WERI-Rb-1 (cell line): ENCODE measurements around the gene KLHL40.

Experiments used
- DNase-seq: peaks from one replicate; pipeline ENCODE4 v3.0.0-alpha.2; 2020
- H3K27ac ChIP-seq: fragments of 250-450 bp; sonication (Bioruptor Pico); 2 replicates; pipeline ENCODE4 v1.5.1; 2020; ENCODE audit warnings: mild to moderate bottlenecking, moderate library complexity
- H3K27me3 ChIP-seq: fragments of 250-450 bp; sonication (Bioruptor Pico); 2 replicates; pipeline ENCODE4 v1.5.1; 2021; ENCODE audit warnings: mild to moderate bottlenecking, low read depth, moderate library complexity; ENCODE audit not compliant: insufficient read depth, severe bottlenecking
- H3K36me3 ChIP-seq: fragments of 250-450 bp; sonication (Bioruptor Pico); 2 replicates; pipeline ENCODE4 v1.5.1; 2020; ENCODE audit warnings: mild to moderate bottlenecking, moderate library complexity
- H3K4me3 ChIP-seq: 2 replicates; pipeline ENCODE4 v1.5.1; 2011; ENCODE audit warnings: low read depth, mild to moderate bottlenecking, control low read depth, low read length
- H3K9me3 ChIP-seq: fragments of 250-450 bp; sonication (Bioruptor Pico); 2 replicates; pipeline ENCODE4 v1.5.1; 2021; ENCODE audit warnings: mild to moderate bottlenecking, moderate library complexity; ENCODE audit not compliant: severe bottlenecking
- TF ChIP-seq, protein P1 (sequence below): IDR thresholded peaks from 2 replicates; pipeline ENCODE4 v1.5.1; 2011; ENCODE audit warnings: low read depth, mild to moderate bottlenecking, control low read depth, inconsistent platforms, low read length

KLHL40 gene

DNA sequence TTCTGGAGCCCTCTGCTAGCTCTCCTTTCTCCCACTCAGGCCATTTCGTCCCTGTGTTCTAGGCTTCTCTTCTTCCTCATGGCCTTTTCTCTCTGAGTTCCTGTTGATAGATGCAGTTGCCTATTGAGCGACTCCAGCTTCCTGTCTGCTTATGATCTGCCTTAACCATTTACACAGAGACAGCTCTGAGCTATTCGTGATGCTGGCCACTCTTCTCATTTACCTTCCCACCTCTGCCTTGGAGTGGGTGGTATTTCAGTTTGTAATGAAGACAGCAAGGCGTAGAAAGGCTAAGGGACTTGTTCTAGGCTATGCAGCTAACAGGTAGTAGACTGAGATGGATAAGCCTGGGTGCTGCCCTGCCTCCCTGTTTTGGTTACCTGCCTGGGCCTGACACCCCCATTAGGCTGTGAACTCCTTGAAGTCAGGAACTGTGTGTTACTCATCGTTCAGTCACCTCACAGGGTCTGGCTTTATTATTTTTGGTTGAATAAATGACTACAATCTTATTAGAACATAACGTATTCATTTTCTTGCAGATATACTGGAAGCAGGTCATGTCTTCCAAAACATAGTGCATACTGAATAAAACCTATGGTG is 44.5 kb upstream of the KLHL40 start:
- Histone ChIP-seq H3K9me3 (no peaks in the 10 kb centered on the region), H3K27ac (no peak overlapping the region), H3K36me3 (peaks cover 97% of the 10 kb centered on the region), H3K27me3 (no peaks in the 10 kb centered on the region), H3K4me3 (no peak overlapping the region)
- TF ChIP-seq, protein P1, sequence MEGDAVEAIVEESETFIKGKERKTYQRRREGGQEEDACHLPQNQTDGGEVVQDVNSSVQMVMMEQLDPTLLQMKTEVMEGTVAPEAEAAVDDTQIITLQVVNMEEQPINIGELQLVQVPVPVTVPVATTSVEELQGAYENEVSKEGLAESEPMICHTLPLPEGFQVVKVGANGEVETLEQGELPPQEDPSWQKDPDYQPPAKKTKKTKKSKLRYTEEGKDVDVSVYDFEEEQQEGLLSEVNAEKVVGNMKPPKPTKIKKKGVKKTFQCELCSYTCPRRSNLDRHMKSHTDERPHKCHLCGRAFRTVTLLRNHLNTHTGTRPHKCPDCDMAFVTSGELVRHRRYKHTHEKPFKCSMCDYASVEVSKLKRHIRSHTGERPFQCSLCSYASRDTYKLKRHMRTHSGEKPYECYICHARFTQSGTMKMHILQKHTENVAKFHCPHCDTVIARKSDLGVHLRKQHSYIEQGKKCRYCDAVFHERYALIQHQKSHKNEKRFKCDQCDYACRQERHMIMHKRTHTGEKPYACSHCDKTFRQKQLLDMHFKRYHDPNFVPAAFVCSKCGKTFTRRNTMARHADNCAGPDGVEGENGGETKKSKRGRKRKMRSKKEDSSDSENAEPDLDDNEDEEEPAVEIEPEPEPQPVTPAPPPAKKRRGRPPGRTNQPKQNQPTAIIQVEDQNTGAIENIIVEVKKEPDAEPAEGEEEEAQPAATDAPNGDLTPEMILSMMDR = no peak
- DNase-seq = no peak

DNA sequence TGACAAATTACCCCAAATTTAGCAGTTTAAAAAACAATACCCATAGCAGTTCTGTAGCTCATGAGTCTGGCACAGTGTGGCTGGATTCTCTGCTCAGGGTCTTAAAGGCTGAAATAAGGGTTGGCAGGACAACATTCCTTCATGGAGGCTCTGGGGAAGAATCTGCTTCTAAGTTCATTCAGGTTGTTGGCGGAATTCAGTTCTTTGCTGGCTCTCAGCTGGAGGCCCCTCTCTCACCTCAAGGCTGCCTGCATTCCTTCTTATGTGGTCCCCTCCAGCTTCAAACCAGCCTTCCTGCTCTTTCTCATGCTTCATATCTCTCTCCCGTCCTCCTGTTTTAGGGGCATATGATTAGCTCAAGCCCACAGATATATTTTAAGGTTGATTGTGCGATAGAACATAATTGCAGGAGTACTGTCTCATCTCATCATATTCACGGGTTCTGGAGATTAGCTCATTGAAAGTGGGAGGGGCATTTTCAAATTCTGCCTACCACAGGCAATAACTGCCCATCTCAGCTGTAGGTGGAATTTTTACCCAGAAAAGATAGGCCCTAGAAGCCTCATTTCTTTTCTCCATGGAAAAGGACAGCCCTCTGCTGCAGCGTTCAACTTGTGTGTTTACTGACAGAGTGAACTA is 37.4 kb upstream of the KLHL40 start:
- no peaks in the 10 kb centered on the region for H3K27me3 ChIP-seq
- DNase-seq = no peak
- H3K9me3 ChIP-seq = no peaks in the 10 kb centered on the region
- no peak overlapping the region for H3K4me3 ChIP-seq
- TF ChIP-seq, protein P1 = no peak
- peaks cover 46% of the 10 kb centered on the region for H3K36me3 ChIP-seq
- no peak overlapping the region for H3K27ac ChIP-seq

DNA sequence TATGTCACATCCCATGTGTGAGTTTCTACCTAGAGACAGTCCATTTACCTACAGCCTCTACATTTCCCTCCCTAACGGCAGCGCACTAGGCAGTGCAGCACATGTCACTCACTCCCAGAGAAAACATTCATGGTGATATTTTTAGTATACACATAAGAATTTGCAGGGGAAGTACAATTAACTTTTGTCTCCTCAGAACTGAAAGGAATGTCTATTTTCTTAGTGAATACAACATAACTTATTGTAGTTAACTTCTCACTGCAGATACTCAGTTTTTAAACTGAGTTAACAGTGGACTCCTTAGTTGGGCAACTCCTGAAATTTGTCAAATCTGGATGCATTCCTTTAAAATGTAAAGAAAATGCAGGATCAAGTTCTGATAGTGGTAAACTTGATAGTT is 36.3 kb upstream of the KLHL40 start:
- H3K27me3 ChIP-seq = no peaks in the 10 kb centered on the region
- no peak overlapping the region for H3K27ac ChIP-seq
- H3K4me3 ChIP-seq = no peak overlapping the region
- DNase-seq = no peak
- peaks cover 36% of the 10 kb centered on the region for H3K36me3 ChIP-seq
- TF ChIP-seq, protein P1 = no peak
- H3K9me3 ChIP-seq = no peaks in the 10 kb centered on the region

DNA sequence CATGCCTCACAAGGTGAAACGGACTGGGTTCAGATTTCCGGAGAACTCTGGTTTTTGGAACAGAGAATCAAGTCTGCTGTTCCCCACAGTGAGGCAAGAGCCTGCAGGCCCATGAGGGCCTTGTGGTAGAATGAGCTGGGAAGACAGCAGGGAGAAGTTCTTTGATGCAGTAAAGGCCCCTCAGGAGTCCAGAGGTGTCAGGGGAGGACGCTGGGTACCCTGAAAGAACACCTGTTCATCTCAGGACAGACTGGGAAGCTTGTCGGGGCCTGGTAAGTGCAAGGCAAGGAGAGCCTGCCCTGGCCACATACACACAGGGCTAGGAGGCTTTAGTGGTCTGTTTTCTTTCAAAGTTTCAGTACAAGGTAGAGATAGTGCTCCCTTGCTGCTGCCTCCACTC is 35.6 kb upstream of the KLHL40 start:
- Histone ChIP-seq H3K27me3 (no peaks in the 10 kb centered on the region), H3K9me3 (no peaks in the 10 kb centered on the region), H3K4me3 (no peak overlapping the region), H3K27ac (no peak overlapping the region), H3K36me3 (peaks cover 28% of the 10 kb centered on the region)
- no peak for DNase-seq
- TF ChIP-seq, protein P1 = no peak

DNA sequence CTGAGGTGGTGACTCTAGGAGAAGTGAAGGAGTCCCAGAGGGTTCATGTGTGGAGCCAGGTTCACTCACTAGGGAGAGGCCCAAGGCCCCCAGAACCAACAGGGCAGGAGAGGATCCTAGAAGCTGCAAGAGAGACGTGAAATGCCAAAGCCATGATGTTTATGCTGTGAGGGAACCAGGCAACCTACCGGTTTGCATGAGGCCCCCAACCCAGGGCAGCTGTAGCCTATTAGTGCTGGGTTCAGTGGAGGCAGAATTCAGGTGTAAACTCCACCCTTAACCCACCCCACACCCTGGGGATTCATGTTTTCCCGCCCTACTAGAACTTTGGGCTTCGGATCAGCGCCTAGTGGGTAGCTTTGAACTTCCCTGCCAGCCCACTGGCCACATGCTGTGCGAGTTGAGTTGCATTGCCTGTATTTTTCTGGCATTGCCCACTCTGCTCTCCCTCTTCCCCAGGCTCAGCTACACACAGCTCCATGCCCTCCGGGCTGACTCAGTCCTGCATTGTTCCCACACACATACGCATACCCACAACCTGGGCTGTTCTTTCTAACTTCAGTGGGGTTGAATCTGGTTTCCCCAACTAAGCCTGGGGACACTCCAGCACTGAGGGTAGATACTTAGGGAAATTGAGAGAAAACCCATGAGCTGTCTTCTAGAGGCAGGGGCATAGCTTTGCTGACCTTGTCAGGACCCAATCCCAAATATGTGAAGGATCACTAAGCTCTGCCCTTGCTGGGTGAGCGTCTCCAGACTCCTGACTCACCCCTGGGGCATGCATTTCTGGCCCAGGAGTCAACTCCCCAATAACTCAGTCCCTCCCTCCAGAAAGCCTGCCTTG is 33.9 kb upstream of the KLHL40 start:
- Histone ChIP-seq H3K36me3 (peaks cover 13% of the 10 kb centered on the region), H3K4me3 (no peak overlapping the region), H3K9me3 (no peaks in the 10 kb centered on the region), H3K27me3 (no peaks in the 10 kb centered on the region), H3K27ac (no peak overlapping the region)
- DNase-seq = no peak
- TF ChIP-seq, protein P1 = no peak
